Measurements from ENCODE around the gene PLAAT2. TPM values are rescaled to one million over a fixed set of nuclear protein-coding genes. Genes with fewer than 3 reads are reported as not detected.
"Not testable (repeated sequence)": the region's sequence is repeated elsewhere in the genome, so short reads cannot be mapped to it uniquely, and the experiment has no call there.

PLAAT2 gene
- total RNA-seq, 6 experiments from 2014 or later = 0.42 to 2.2 (median 1.1) TPM; not detected in 3

GRCh38 chr11:63553759-63554158 is 9.4 kb downstream of the PLAAT2 start:
- DNase-seq (no peak), ATAC-seq (peak in 3 of 4 donors; percentile 19 to 36 (median 23))
- TF ChIP-seq POLR2A (IDR thresholded peaks at IDR 0.05) (no peak), CTCF (IDR thresholded peaks at IDR 0.05) (no peak)
- no peaks in the 10 kb centered on the region for H3K4me1 ChIP-seq
- H3K27me3 ChIP-seq = no peaks in the 10 kb centered on the region
- intact Hi-C loops (cut with DNase I) = no loop called here
- no peak overlapping the region for H3K27ac ChIP-seq
- H3K9me3 ChIP-seq = no peaks in the 10 kb centered on the region
- no peaks in the 10 kb centered on the region for H3K36me3 ChIP-seq
- 41% methylated on average over 7 of the region's 8 CpGs for WGBS (ENCODE audit: insufficient coverage, low coverage, low lambda C conversion rate, missing lambda C conversion rate)
- no peak overlapping the region for H3K4me3 ChIP-seq

- Histone ChIP-seq H3K9me3 (no peaks in the 10 kb centered on the region), H3K27me3 (no peaks in the 10 kb centered on the region), H3K4me1 (no peaks in the 10 kb centered on the region), H3K4me3 (no peak overlapping the region), H3K27ac (no peak overlapping the region), H3K36me3 (no peaks in the 10 kb centered on the region)
- ATAC-seq (no peak), DNase-seq (no peak)
- no peak for TF ChIP-seq POLR2A (IDR thresholded peaks at IDR 0.05)
- no peak for TF ChIP-seq CTCF (IDR thresholded peaks at IDR 0.05)
- intact Hi-C loops (cut with DNase I) = no loop called here
- WGBS (ENCODE audit: insufficient coverage, low coverage, low lambda C conversion rate, missing lambda C conversion rate) = 86% methylated on average over 5 of the region's 7 CpGs
Measured at GRCh38 chr11:63552921-63553320, 10.3 kb downstream of the PLAAT2 start.

GRCh38 chr11:63551889-63552266 is 11.3 kb downstream of the PLAAT2 start:
- no peak overlapping the region for H3K4me3 ChIP-seq
- no peaks in the 10 kb centered on the region for H3K9me3 ChIP-seq
- intact Hi-C loops (cut with DNase I) = no loop called here
- H3K36me3 ChIP-seq = no peaks in the 10 kb centered on the region
- 55% methylated on average over 3 of the region's 6 CpGs for WGBS (ENCODE audit: insufficient coverage, low coverage, low lambda C conversion rate, missing lambda C conversion rate)
- TF ChIP-seq CTCF (IDR thresholded peaks at IDR 0.05) = no peak
- TF ChIP-seq POLR2A (IDR thresholded peaks at IDR 0.05) = no peak
- DNase-seq = no peak
- H3K27me3 ChIP-seq = no peaks in the 10 kb centered on the region
- ATAC-seq = peak in 3 of 4 donors; percentile 10 to 25 (median 13)
- no peaks in the 10 kb centered on the region for H3K4me1 ChIP-seq
- no peak overlapping the region for H3K27ac ChIP-seq

GRCh38 chr11:63551091-63551888 is 11.9 kb downstream of the PLAAT2 start:
- intact Hi-C loops (cut with DNase I) = no loop called here
- Histone ChIP-seq H3K9me3 (no peaks in the 10 kb centered on the region), H3K4me3 (no peak overlapping the region), H3K4me1 (no peaks in the 10 kb centered on the region), H3K36me3 (no peaks in the 10 kb centered on the region), H3K27ac (no peak overlapping the region), H3K27me3 (no peaks in the 10 kb centered on the region)
- ATAC-seq (peak in 1 of 4 donors; percentile 18), DNase-seq (no peak)
- no peak for TF ChIP-seq POLR2A (IDR thresholded peaks at IDR 0.05)
- TF ChIP-seq CTCF (IDR thresholded peaks at IDR 0.05) = no peak
- 69% methylated on average over 25 of the region's 27 CpGs for WGBS (ENCODE audit: insufficient coverage, low coverage, low lambda C conversion rate, missing lambda C conversion rate)

- H3K4me3 ChIP-seq; H3K36me3 ChIP-seq; ATAC-seq; intact Hi-C loops (cut with DNase I); H3K9me3 ChIP-seq; DNase-seq; H3K27ac ChIP-seq; H3K4me1 ChIP-seq; H3K27me3 ChIP-seq: not testable (repeated sequence)
- no CpG with 5 or more reads among the region's 31 CpGs for WGBS (ENCODE audit: insufficient coverage, low coverage, low lambda C conversion rate, missing lambda C conversion rate)
Measured at GRCh38 chr11:63550156-63550700, 13.0 kb downstream of the PLAAT2 start.

All from right lobe of liver (tissue), 6 donors.